A673 (cell line): ENCODE results near the gene KIF9.
"Not testable (repeated sequence)": the region's sequence is repeated elsewhere in the genome, so short reads cannot be mapped to it uniquely, and the experiment has no call there.

Source experiments
- EZH2 ChIP-seq: fragments of 200-600 bp; sonication (generic); IDR thresholded peaks from 2 replicates; pipeline ENCODE4 v1.6.1; 2017; ENCODE audit warnings: borderline replicate concordance, low read depth, mild to moderate bottlenecking, mixed read lengths, antibody characterized with exemption, low read length; ENCODE audit not compliant: poor library complexity, severe bottlenecking
- TF ChIP-seq, protein P1 (sequence below): fragments of 300-800, 200-600 bp; sonication (generic); conservative IDR thresholded peaks from 2 replicates; pipeline ENCODE4 v1.5.1; 2017; ENCODE audit warnings: low read depth, mild to moderate bottlenecking, antibody characterized with exemption, low read length, moderate library complexity, mixed read lengths

DNA sequence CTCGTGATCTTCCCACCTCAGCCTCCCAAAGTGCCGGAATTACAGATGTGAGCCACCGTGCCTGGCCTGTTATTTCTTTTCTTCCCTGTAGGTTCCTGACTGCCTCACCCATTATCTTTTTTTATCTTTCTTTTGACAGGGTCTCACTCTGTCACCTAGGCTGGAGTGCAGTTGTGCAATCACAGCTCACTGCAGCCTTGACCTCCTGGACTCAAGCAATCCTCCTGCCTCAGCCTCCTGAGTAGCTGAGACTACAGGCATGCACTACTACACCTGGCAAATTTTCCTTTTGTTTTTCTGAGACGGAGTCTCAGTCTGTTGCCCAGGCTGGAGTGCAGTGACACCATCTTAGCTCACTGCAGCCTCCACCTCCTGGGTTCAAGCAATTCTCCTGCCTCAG is 100.9 kb downstream of the KIF9 start:
- TF ChIP-seq, protein P1, sequence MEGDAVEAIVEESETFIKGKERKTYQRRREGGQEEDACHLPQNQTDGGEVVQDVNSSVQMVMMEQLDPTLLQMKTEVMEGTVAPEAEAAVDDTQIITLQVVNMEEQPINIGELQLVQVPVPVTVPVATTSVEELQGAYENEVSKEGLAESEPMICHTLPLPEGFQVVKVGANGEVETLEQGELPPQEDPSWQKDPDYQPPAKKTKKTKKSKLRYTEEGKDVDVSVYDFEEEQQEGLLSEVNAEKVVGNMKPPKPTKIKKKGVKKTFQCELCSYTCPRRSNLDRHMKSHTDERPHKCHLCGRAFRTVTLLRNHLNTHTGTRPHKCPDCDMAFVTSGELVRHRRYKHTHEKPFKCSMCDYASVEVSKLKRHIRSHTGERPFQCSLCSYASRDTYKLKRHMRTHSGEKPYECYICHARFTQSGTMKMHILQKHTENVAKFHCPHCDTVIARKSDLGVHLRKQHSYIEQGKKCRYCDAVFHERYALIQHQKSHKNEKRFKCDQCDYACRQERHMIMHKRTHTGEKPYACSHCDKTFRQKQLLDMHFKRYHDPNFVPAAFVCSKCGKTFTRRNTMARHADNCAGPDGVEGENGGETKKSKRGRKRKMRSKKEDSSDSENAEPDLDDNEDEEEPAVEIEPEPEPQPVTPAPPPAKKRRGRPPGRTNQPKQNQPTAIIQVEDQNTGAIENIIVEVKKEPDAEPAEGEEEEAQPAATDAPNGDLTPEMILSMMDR: not testable (repeated sequence)
- not testable (repeated sequence) for TF ChIP-seq EZH2
